VCaP (cell line): ENCODE data around the gene SASH3.

Experiments
- H3K27ac ChIP-seq: fragments of 450-650 bp; 2 replicates; pipeline ENCODE4 v1.5.1; 2017
- CTCF ChIP-seq: fragments of 450-650 bp; conservative IDR thresholded peaks from 2 replicates; pipeline ENCODE4 v1.5.1; 2017; ENCODE audit warnings: mild to moderate bottlenecking, moderate library complexity

The SASH3 gene

GRCh38 chrX:129793604-129794191 lies 13.9 kb downstream of the SASH3 start:
- no peak for TF ChIP-seq CTCF
- H3K27ac ChIP-seq: no peak overlapping the region

GRCh38 chrX:129795584-129795983 lies 15.8 kb downstream of the SASH3 start:
- no peak overlapping the region for H3K27ac ChIP-seq

GRCh38 chrX:129797251-129797906 lies 17.6 kb downstream of the SASH3 start:
- no peak overlapping the region for H3K27ac ChIP-seq
- no peak for TF ChIP-seq CTCF

More at GRCh38 chrX:129795584-129795983, 15.8 kb downstream of the SASH3 start:
- no peak for TF ChIP-seq CTCF

- TF ChIP-seq CTCF: no peak
- no peak overlapping the region for H3K27ac ChIP-seq
These were observed 18.7 kb downstream of the SASH3 start for GRCh38 chrX:129798456-129798855.

- no peak for TF ChIP-seq CTCF
- no peak overlapping the region for H3K27ac ChIP-seq
These were observed 19.1 kb downstream of the SASH3 start for GRCh38 chrX:129798888-129799287.

GRCh38 chrX:129800186-129800585 lies 20.4 kb downstream of the SASH3 start:
- no peak overlapping the region for H3K27ac ChIP-seq
- no peak for TF ChIP-seq CTCF

GRCh38 chrX:129802863-129803262 lies 23.1 kb downstream of the SASH3 start:
- no peak overlapping the region for H3K27ac ChIP-seq
- TF ChIP-seq CTCF: no peak
